Ishikawa (cell line): ENCODE measurements around the gene IRF2BPL.

Source experiments
- CEBPB ChIP-seq: IDR thresholded peaks from 2 replicates; pipeline ENCODE4 v1.6.1; 2012
- CREB1 ChIP-seq: IDR thresholded peaks from 2 replicates; pipeline ENCODE4 v1.6.1; 2012; ENCODE audit warnings: low read depth
- EGR1 ChIP-seq: IDR thresholded peaks from 2 replicates; pipeline ENCODE4 v1.6.1; 2012
- EP300 ChIP-seq: IDR thresholded peaks from 2 replicates; pipeline ENCODE4 v1.6.1; 2012; ENCODE audit warnings: borderline replicate concordance
- FOXM1 ChIP-seq: IDR thresholded peaks from 2 replicates; pipeline ENCODE4 v1.6.1; 2012; ENCODE audit warnings: low read depth, borderline replicate concordance
- NFIC ChIP-seq: IDR thresholded peaks from 2 replicates; pipeline ENCODE4 v1.6.1; 2012
- RAD21 ChIP-seq: IDR thresholded peaks from 2 replicates; pipeline ENCODE4 v1.6.1; 2012; ENCODE audit warnings: low read depth
- TAF1 ChIP-seq: IDR thresholded peaks from 2 replicates; pipeline ENCODE4 v1.6.1; 2012; ENCODE audit warnings: low read depth, mild to moderate bottlenecking
- TCF12 ChIP-seq: IDR thresholded peaks from 2 replicates; pipeline ENCODE4 v1.6.1; 2012; ENCODE audit warnings: low read depth
- TEAD4 ChIP-seq: IDR thresholded peaks from 2 replicates; pipeline ENCODE4 v1.6.1; 2012
- YY1 ChIP-seq: IDR thresholded peaks from 2 replicates; pipeline ENCODE4 v1.6.1; 2012; ENCODE audit warnings: low read depth
- ZBTB7A ChIP-seq: IDR thresholded peaks from 2 replicates; pipeline ENCODE4 v1.6.1; 2012; ENCODE audit warnings: low read depth
- TF ChIP-seq, protein P1 (sequence below): IDR thresholded peaks from 2 replicates; pipeline ENCODE4 v1.6.1; 2012; ENCODE audit warnings: low read depth, mild to moderate bottlenecking
- TF ChIP-seq, protein P2 (sequence below): IDR thresholded peaks from 2 replicates; pipeline ENCODE4 v1.6.1; 2012
- TF ChIP-seq, protein P3 (sequence below): IDR thresholded peaks from 2 replicates; pipeline ENCODE4 v1.6.1; 2012

IRF2BPL gene

DNA sequence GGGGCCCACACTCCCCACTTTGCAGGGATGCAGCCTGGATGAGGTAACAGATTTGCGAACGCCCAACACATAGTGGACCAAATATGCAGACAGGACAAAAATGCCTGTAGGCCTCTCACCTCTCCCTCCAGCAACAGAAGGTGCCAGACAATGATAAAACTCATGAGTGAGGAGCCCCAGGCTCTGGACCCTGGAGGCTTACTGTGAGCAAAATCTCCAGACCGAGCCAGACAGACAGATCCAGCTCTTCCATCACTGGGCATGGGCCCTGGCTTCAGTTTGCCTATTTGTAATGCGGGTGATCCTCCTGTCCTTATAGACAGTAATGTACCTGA, 42.3 kb downstream of the IRF2BPL start:
- TF ChIP-seq EGR1 = no peak
- TF ChIP-seq TEAD4 = no peak
- no peak for TF ChIP-seq RAD21
- TF ChIP-seq CREB1 = no peak
- TF ChIP-seq TAF1 = no peak

DNA sequence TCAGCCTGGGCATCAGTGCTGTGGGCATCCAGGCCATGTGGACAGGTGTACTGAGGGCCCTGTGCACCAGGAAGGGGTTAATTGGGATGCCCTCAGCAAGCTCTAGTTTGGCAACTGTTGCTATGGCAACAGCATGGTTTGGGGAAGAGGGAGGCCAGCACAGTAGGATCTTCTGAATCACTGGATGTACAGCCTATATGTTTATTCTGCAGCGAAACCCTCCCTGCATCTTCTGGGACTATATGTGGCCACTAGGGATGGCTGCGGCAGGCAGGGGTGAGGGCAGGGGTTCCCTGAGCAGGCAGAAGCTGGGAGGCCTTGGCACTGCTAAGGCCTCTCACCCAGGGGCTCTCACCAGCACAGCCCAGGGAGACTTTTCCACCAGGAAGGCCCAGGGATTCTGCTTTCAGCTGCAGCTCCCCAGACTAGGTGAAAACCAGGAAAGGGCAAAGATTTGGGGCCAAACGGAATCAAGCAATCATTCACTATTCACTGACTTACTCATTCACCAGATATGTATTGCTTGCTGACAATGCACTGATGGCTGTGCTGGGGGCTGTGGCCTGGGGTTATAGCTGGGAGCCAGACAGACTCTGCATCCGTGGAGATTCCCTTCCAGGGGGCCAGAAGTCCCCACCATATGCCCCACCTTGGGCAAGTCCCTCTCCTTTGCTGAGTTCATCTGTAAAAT, 42.8 kb downstream of the IRF2BPL start:
- TF ChIP-seq, protein P1, sequence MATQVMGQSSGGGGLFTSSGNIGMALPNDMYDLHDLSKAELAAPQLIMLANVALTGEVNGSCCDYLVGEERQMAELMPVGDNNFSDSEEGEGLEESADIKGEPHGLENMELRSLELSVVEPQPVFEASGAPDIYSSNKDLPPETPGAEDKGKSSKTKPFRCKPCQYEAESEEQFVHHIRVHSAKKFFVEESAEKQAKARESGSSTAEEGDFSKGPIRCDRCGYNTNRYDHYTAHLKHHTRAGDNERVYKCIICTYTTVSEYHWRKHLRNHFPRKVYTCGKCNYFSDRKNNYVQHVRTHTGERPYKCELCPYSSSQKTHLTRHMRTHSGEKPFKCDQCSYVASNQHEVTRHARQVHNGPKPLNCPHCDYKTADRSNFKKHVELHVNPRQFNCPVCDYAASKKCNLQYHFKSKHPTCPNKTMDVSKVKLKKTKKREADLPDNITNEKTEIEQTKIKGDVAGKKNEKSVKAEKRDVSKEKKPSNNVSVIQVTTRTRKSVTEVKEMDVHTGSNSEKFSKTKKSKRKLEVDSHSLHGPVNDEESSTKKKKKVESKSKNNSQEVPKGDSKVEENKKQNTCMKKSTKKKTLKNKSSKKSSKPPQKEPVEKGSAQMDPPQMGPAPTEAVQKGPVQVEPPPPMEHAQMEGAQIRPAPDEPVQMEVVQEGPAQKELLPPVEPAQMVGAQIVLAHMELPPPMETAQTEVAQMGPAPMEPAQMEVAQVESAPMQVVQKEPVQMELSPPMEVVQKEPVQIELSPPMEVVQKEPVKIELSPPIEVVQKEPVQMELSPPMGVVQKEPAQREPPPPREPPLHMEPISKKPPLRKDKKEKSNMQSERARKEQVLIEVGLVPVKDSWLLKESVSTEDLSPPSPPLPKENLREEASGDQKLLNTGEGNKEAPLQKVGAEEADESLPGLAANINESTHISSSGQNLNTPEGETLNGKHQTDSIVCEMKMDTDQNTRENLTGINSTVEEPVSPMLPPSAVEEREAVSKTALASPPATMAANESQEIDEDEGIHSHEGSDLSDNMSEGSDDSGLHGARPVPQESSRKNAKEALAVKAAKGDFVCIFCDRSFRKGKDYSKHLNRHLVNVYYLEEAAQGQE = no peak
- TF ChIP-seq, protein P2, sequence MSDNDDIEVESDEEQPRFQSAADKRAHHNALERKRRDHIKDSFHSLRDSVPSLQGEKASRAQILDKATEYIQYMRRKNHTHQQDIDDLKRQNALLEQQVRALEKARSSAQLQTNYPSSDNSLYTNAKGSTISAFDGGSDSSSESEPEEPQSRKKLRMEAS = no peak
- no peak for TF ChIP-seq YY1
- TF ChIP-seq CREB1 = no peak
- no peak for TF ChIP-seq NFIC

DNA sequence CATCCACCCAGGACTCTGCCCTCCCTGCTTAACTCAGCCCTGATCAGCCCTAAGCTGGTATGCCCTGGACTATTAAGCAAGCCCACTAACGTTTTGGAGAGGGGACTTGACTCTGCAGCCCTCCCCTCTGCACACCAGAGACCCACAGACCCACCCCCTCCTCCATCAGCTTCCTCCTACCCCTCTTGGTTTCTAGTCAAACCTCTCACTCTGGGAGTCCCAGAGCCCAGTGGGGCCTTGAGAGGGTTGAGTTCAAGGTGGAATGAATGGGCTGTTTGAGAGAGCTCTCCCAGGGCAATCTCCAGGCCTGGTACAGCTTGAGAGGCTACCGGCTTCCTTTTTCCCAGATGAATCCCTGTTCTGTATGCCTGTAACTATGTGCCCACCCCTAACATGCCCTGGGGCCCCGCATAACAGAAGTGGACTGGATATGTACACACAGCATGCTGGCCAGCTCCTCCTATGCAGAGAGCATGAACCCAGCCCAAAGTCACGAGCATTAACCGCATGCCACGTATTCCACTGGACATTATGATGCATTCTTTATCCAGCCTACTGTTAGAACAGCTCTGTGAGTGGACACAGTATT, 43.6 kb downstream of the IRF2BPL start:
- TF ChIP-seq, protein P3, sequence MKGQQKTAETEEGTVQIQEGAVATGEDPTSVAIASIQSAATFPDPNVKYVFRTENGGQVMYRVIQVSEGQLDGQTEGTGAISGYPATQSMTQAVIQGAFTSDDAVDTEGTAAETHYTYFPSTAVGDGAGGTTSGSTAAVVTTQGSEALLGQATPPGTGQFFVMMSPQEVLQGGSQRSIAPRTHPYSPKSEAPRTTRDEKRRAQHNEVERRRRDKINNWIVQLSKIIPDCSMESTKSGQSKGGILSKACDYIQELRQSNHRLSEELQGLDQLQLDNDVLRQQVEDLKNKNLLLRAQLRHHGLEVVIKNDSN = no peak
- no peak for TF ChIP-seq ZBTB7A
- TF ChIP-seq, protein P1 = no peak
- TF ChIP-seq, protein P2 = no peak
- TF ChIP-seq FOXM1 = no peak
- no peak for TF ChIP-seq TEAD4
- TF ChIP-seq YY1 = no peak
- TF ChIP-seq EP300 = no peak
- TF ChIP-seq NFIC = no peak
- TF ChIP-seq TAF1 = no peak
- no peak for TF ChIP-seq TCF12
- TF ChIP-seq RAD21 = no peak
- TF ChIP-seq CREB1 = no peak
- no peak for TF ChIP-seq CEBPB
- no peak for TF ChIP-seq EGR1

DNA sequence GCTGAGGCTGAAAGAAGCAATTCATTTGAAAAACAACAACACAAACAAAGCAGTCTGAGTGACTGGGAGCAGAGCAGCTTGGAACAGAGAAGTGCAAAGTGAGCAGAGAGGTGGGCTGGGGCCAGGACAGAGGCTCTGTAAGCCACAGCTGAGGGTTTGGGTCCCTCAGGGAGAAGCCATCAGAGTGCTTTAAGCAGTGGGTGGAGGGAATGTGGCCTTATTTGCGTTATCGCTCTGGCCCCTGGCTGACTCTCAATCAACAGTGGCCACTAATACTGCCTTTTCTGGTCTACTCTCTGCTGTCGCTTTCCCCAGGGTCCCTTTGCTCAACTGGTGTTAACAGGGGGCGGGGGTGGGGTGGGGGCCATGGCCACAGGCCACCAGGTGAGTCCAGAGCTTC, 44.2 kb downstream of the IRF2BPL start:
- TF ChIP-seq, protein P3 = no peak
- no peak for TF ChIP-seq YY1
- no peak for TF ChIP-seq TAF1
- no peak for TF ChIP-seq RAD21
- no peak for TF ChIP-seq FOXM1
- TF ChIP-seq, protein P2 = no peak
- TF ChIP-seq EP300 = no peak
- no peak for TF ChIP-seq NFIC
- TF ChIP-seq EGR1 = no peak
- TF ChIP-seq, protein P1 = no peak
- no peak for TF ChIP-seq CEBPB
- TF ChIP-seq ZBTB7A = no peak
- TF ChIP-seq CREB1 = no peak

DNA sequence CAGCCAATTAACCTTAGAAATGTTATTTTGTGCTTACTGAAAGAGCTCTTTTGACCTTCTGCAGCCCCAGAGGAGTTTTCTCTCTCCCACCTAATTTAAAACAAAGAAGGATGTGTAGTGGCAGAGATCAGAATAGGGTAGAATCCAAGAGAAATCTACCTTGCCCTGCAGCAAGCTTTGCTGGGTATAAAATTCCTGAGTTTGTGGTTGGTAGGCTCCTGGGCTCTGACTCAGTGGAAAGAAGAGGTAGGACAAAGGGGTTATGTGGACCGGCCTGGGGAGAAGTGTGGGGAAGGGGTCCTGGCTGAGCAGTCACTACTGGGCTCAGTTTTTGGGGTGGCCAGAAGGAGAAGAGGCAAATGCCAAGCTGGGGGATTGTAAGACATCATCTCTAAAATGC, 46.8 kb downstream of the IRF2BPL start:
- TF ChIP-seq ZBTB7A = no peak
- no peak for TF ChIP-seq CREB1
- TF ChIP-seq, protein P1 = no peak
